C4-2B (cell line): ENCODE results near the gene SLC25A21.

Experiments
- H3K27ac ChIP-seq: fragments of 450-650 bp; 2 replicates; pipeline ENCODE4 v1.5.1; 2017
- ZFX ChIP-seq: fragments of 450-650 bp; IDR thresholded peaks from 2 replicates; pipeline ENCODE4 v1.6.1; 2017
- TF ChIP-seq, protein P1 (sequence below): fragments of 450-650 bp; conservative IDR thresholded peaks from 2 replicates; pipeline ENCODE4 v1.5.1; 2017; ENCODE audit warnings: mild to moderate bottlenecking

The SLC25A21 gene

DNA sequence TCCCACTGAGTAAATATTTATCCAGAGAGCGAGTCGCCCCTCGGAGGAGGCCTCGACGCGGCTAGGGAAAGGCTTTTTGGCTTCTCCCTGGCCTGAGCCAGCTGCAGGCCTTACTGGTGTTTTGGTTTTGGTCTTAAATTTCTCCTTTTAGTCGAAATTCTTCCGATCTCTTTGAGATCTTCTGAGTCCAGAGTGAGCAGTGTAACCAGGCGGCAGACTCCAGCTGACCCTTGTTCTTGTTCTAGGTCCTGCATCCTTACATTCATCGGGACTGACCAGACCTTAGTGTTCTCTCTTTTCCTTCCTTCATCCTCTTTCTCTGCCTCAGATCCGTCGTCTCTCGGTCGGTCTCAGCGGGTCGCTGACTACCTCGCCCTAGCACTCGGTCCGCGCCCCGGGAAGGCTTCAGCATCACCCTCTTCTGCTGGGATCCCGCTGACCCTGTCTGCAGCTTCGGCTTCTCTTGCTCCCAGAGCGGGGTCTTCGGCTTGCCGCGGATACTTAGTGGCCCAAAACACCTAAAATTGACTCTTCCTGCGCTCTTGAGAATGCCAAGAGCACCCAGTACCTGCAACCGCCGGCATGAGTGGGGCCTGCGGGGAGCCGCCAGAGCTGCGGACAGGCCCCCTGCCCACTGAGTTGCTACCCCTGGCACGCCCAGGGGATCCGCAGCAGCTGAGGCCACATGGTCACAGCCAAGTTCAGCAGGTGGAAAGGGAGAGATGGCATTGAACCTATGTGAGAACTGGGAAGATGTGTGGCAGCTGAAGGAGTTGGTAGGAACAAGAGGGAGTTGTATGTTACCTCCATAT, 513.2 kb downstream of the SLC25A21 start:
- TF ChIP-seq, protein P1, sequence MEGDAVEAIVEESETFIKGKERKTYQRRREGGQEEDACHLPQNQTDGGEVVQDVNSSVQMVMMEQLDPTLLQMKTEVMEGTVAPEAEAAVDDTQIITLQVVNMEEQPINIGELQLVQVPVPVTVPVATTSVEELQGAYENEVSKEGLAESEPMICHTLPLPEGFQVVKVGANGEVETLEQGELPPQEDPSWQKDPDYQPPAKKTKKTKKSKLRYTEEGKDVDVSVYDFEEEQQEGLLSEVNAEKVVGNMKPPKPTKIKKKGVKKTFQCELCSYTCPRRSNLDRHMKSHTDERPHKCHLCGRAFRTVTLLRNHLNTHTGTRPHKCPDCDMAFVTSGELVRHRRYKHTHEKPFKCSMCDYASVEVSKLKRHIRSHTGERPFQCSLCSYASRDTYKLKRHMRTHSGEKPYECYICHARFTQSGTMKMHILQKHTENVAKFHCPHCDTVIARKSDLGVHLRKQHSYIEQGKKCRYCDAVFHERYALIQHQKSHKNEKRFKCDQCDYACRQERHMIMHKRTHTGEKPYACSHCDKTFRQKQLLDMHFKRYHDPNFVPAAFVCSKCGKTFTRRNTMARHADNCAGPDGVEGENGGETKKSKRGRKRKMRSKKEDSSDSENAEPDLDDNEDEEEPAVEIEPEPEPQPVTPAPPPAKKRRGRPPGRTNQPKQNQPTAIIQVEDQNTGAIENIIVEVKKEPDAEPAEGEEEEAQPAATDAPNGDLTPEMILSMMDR, result no peak
- no peak for TF ChIP-seq ZFX
- no peak overlapping the region for H3K27ac ChIP-seq

- H3K27ac ChIP-seq, result no peak overlapping the region
- TF ChIP-seq, protein P1, result no peak
- no peak for TF ChIP-seq ZFX
Measured at GRCh38 chr14:36658123-36659009, 514.0 kb downstream of the SLC25A21 start.

- TF ChIP-seq, protein P1, result no peak
- TF ChIP-seq ZFX, result no peak
Measured at GRCh38 chr14:36657399-36658122, 514.8 kb downstream of the SLC25A21 start.

DNA sequence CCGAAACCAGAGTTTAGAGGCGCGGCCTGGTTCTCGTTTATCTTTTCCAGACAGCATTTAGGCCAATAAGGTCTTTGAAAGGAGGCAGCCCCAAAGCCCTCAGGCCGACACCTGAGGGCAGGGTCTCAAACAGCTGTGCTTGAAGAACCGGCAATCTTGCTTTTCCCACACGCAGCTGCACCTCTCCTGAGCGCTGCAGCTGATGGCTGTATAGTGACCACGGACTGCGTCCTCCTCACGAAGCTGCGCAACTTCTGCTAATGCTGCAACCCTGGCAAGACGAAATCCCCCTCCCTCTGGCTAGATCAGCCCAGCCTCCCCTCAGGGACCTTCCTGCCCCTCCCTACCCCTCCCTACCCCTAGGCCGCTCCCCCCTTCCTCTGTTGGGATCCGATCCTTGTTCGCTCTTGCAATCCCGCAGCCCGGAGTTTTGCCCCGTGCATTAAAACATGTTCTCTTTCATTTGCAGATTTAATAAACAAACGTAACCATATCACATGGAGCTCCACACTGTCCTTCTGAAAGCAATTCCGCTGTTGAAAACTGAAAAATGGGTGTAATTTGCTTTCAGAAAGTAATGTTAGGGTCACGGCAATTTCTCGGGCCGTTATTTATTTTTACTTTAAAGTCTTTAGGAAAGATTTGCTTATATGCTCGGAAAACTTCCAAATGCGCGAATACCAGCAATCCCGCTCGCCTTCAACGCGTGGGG, 515.6 kb downstream of the SLC25A21 start:
- TF ChIP-seq, protein P1, result no peak
- TF ChIP-seq ZFX, result no peak
- H3K27ac ChIP-seq, result no peak overlapping the region

More at GRCh38 chr14:36657399-36658122, 514.8 kb downstream of the SLC25A21 start:
- no peak overlapping the region for H3K27ac ChIP-seq

DNA sequence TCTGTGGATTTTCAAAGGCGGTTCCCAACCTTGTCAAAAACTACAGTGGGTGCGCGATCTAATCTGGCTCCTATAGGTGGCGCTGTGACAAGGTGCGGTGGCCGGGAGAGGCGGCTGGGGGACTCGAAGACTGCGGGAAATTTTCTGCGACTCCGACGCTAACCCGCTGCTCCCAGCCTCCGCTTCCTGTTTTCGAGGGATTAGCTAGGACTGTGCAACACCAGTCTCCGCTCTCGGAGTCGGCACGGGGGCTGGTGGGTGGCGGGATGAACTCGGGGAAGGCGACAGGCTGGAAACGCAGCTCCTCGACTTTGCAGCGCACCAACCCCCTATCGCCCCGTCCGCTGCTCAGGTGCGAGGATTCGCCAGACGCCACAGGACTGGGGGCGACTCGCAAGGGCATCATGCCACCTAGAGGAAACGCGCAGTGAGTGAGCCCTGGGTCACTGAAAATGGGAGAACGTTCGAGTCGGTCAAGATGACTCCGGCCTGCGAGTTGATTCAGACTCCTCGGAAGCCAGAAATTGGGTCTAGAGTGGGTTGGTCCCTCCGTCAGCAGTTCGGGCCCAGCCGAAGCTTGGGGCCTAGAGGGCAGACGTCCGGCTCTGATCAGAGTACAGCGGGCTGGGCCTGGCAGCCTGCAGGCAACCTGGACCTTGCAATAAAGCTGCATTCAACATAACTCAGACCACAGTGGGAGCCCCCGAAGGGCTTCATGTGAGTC, 516.3 kb downstream of the SLC25A21 start:
- no peak for TF ChIP-seq ZFX
- TF ChIP-seq, protein P1, result peak; percentile 82

DNA sequence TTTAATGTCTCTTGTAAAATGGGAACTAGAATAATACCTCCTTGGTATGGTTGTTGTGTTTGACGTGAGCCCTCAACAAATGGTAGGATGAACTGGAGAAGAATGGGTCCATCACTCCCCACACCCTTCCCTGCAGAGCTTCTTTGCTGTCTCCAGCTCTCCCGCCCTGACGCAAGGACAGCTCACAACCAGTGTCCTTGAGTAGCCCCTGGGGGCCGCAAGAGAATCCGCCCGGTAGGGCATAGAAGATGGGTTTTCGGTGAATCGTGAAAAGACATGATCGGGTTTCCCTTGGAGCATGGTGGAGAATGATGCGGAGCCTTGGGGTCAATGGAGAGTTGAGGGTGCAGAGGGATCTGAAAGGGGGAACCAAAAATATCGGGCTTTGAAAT, 516.8 kb downstream of the SLC25A21 start:
- TF ChIP-seq, protein P1, result no peak
- no peak for TF ChIP-seq ZFX
- H3K27ac ChIP-seq, result no peak overlapping the region

More for the DNA sequence above, 516.3 kb downstream of the SLC25A21 start:
- no peak overlapping the region for H3K27ac ChIP-seq
